ENCODE measurements around the gene KCNK2. TPM values are rescaled to one million over a fixed set of nuclear protein-coding genes. Genes with fewer than 3 reads are reported as not detected.

KCNK2 gene
- total and polyA plus RNA-seq, 10 of the 15 experiments (the other 5 are each of a cell fraction or from before 2014, with no cell fraction given) = 0.04 to 0.13 (median 0.08) TPM; not detected in 4

- no peak for TF ChIP-seq TAF1 (IDR thresholded peaks at IDR 0.05; ENCODE audit: borderline replicate concordance, low read depth, low read length)
- no peak for TF ChIP-seq EED (IDR thresholded peaks at IDR 0.05; ENCODE audit: low read depth)
- no peak for TF ChIP-seq ZBTB11 (CRISPR knock-in tag; IDR thresholded peaks at IDR 0.05)
- TF ChIP-seq CTCF (IDR thresholded peaks at IDR 0.05 in 2 of 3, conservative IDR thresholded peaks at IDR 0.05 in 1 of 3; ENCODE audit: control insufficient read depth in 2 of 3, extremely low read depth in 1 of 3, insufficient read depth in 1 of 3, low read depth in 3 of 3, low read length in 3 of 3) = no peak
- TF ChIP-seq HDGF (IDR thresholded peaks at IDR 0.05) = no peak
- no peak for TF ChIP-seq CBFB (IDR thresholded peaks at IDR 0.05; ENCODE audit: low read depth)
- TF ChIP-seq SUPT20H (IDR thresholded peaks at IDR 0.05; ENCODE audit: borderline replicate concordance, control insufficient read depth, low read depth, low read length) = no peak
- TF ChIP-seq TCF12 (IDR thresholded peaks at IDR 0.05; ENCODE audit: low read depth, low read length) = no peak
- no peak for TF ChIP-seq ZNF592 (IDR thresholded peaks at IDR 0.05)
- TF ChIP-seq ETV6 (conservative IDR thresholded peaks at IDR 0.05 in 1 of 2, IDR thresholded peaks at IDR 0.05 in 1 of 2; ENCODE audit: borderline replicate concordance in 1 of 2, low read depth in 1 of 2) = no peak
Measured at GRCh38 chr1:215166886-215167285, 84.3 kb downstream of the KCNK2 start (continued).

All from GM12878 (cell line).